HG03045 (cell line): ENCODE data around the gene ITPR3.

Experiments
- ATAC-seq: cut with Tn5 transposase; IDR thresholded peaks from one replicate; pipeline ENCODE4 v1.9.1; 2021; ENCODE audit warnings: mild to moderate bottlenecking, moderate library complexity; ENCODE audit not compliant: unreplicated experiment

ITPR3 gene

GRCh38 chr6:33620856-33621710 lies at the start of gene ITPR3:
Gene ITPR3, plus strand, starts transcription at chr6:33621322. Its CDS starts 281 bp downstream, at chr6:33621603.
- ATAC-seq, result peak; percentile 73

DNA sequence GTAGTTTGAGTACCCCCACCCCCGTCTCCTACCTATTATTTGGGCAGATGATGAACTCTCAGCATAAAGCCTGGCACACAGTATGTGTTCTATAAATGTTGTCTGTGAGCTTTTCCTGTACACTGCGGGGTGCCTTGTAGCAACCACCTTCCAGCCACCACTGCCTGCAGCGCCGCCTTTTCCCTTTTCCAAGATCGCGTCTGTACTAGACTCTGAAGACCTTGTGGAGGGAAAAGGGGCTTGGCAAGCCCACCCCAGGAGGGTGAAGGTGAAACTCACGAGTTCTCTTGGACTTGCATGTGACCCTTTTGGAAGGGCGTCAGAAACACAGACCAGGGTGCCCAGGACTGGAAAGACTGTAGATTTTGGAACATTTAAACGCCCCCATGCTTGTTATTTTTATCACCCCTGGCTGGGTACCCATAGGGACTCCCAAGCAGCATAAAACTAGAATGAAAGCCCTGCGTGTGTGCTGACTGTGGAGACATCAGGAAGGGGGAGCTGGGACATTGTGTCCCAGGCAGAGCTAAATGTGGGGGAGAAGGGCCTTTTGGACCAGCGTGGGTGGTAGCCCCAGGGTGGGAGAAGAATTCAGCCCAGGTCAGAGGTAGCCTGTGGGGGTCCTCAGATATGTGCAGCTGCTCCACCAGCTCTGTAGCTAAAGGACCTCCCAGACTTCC lies 49.3 kb upstream of the ITPR3 start:
- peak; percentile 1 for ATAC-seq

- no peak for ATAC-seq
These were observed 45.9 kb upstream of the ITPR3 start for GRCh38 chr6:33575211-33575610.

- ATAC-seq, result no peak
These were observed 44.5 kb upstream of the ITPR3 start for GRCh38 chr6:33576668-33577067.

GRCh38 chr6:33577106-33577535 lies 44.0 kb upstream of the ITPR3 start:
- ATAC-seq, result no peak

GRCh38 chr6:33577718-33578117 lies 43.4 kb upstream of the ITPR3 start:
- no peak for ATAC-seq

DNA sequence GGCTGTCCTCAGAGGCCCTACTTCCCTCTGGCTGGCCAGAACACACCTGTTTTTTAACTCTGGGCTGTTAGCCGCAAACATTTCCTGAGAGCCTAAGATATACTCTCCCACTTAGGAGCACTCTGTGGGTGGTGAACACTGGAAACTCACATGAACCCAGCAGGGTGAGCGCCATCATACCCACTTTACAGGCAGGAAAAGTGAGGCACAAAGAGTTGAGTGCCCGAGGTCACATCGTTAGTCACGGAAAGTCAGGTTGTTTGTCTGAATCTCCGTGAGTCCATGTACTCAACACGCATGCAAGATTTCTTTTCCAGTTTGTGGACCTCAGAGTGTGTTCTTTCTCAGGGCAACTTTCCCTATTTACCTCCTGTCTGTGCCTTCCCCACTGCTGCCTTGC lies 43.0 kb upstream of the ITPR3 start:
- ATAC-seq, result no peak

GRCh38 chr6:33578588-33579011 lies 42.5 kb upstream of the ITPR3 start:
- ATAC-seq, result no peak

DNA sequence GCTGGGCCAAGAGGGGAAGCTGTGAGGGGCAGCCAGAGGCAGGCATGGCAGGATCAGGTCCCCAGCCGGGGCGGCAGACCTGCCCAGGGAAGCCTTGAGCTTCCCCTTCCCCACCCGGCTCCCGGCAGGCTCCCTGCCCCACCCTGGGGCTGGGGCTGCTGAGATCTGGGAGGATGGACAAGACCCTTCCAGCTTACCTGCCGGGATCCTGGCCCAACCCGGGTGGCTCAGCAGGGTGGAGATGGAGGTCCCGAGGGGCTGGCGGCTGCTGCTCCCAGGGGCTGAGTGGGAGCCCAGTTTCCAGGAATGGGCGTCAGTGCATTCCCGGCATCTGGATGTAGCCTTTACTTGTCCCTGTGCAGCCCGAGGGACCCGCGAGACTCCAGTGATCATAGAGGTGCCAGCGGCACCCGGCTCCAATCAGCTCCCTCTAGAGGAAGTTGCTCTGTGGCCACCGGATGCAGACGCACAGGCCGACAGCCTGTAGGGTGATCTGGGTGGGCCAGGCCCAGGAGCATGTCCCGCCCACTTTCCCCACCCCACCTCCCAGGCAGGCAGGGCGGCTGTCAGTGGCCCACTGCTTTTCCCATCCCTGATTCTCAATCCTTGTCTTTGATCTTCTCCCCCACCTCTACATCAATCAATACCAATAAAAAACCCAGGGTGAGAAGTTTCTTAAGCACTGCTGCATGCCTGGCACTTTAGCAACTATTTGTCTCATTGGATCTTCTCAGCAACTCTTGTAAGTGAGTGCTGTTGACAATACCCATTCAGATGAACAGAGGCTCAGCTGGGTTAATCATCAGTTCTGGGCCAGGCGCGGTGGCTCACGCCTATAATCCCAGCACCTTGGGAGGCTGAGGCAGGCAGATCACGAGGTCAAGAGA lies 41.1 kb upstream of the ITPR3 start, which contains the start of gene BAK1:
Gene BAK1 (minus strand): TSS at position 449 of the 887 bp plus-strand sequence. CDS start 2,672 bp downstream, outside the sequence.
- peak; percentile 88 for ATAC-seq

DNA sequence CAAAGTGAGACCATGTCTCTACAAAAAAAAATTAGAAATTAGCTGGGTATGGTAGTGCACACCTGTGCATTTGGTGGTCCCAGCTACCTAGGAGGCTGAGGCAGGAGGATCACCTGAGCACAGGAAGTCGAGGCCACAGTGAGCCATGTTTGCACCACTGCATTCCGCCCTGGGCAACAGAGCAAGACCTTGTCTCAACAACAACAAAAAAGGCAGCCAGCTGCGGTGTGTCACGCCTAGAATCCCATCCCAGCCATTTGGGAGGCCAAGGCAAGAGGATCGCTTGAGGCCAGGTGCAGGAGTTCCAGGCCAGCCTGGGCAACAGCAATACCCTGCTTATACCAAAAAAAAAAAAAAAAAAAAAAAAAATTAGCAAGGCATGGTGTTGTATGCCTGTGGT lies 39.9 kb upstream of the ITPR3 start:
- ATAC-seq, result no peak

DNA sequence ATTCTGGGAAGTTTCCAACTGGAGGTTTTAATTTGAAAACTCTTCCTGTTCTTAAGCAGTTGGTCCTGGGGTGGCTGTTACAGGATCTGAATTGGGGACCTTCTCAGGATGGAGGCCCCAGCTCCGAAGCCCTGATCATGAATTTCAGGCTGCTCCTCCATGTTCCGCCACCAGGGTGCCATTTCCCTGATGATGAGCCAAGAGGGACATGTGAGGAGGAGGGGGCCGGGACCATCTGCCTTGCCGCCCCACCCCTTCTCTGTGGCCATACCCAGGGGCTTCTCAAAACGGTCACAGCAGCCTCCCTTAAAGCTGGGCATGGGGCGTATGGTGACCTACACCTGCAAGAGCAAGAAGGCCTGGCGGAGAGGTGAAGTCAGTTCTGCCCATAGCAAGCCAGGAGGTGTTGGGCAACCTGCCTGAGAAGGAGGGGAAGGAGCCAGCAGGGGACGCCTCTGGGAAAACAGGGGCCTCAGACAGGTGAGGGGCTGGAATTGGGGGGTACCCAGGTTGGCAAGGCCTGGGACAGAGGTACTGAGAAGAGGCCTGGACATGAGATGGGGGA lies 37.4 kb upstream of the ITPR3 start:
- ATAC-seq, result no peak

GRCh38 chr6:33584700-33585402 lies 36.3 kb upstream of the ITPR3 start:
- ATAC-seq, result no peak

DNA sequence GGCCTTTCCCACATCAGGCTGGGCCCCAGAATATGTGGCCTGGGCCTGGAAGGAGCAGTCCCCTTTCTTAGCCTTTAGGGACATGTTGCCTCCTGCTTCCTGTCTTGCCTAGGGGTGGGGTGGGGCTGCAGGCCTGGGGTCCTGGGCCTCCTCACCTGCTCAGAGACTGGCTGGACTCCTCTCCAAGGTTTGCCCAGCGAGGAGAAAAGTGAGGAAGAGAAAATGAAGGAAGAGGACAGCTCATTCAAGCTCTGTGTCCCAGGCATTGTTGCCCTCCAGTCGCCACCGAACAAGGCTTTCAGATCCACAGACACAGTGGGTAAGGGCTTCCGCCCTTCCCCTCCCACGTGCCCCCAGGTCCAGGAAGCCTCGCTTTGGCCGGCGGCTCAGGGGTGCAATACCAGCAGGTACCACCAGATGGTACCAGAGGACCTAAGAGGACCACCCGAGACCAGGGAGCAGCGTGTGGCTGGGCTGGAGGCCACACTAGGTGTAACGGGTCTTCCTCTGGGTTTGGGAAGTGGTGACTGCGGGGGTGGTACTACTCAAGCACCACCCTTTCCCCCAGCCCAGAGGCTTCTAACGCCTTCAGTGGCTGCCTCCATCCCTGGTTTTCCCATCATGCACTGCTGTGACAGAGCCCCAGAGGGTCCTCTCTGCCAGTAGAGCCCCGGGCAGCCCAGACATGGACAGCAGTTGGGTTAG lies 35.6 kb upstream of the ITPR3 start:
- ATAC-seq, result peak; percentile 68

DNA sequence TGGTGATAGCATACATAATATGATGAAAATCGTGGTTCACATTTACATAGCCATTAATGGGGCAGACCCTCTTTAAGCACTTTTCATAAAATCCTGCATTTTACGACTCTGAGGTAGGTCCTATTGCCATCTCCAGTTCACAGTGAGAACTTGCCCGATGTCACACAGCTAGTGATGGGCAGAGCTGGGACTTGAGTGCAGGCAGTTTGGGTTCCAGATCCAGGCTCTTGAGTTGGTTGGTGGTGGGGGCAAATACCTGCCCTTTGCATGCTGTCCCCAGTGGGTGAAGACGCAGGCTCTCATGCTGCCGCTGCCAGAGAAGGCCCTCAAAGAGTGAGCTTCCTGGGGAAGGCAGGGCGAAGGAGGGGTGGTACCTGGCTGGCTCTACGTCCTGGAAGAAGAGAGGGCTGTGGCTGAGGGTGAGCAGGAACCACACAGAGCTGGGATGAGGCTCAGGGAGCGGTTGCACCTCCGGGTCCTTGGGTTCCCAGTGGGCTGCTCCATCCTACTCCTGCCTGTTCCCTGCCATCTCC lies 34.9 kb upstream of the ITPR3 start:
- ATAC-seq, result no peak

DNA sequence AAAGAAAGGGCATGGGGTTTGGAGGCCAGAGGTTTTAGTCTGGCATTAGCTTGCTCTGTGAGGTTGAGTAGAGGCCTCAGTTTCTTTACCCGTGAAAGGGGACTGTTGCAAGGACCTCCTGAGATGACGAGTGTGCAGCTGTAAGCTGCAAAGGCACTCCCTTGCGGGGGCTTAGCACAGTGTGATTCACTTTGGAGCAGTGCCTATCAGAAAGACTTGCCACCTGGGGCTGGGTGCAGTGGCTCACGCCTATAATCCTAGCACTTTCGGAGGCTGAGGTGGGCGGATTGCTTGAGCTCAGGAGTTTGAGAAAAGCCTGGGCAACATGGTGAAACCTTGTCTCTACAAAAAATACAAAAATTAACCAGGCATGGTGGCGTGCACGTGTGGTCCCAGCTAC lies 33.6 kb upstream of the ITPR3 start:
- no peak for ATAC-seq

DNA sequence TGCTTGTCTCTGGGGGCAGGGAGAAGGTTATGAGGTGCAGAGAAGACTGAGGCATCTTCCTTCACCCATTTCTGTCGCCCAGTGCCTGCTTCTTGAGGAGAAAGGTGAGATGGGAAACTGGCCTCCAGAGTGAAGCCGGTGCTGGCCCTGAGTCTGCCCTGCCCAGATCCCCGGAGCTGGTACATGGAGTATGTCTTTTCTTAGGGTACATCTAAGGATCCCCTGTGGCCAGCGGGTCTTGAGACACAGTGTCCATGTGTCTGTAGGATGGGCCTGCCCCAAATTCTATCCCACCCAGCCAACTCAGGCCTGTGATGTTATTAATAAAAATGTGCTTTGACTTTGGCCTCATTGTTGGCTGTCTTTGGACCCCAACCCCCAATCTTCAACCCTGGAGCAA lies 32.2 kb upstream of the ITPR3 start:
- ATAC-seq, result no peak

DNA sequence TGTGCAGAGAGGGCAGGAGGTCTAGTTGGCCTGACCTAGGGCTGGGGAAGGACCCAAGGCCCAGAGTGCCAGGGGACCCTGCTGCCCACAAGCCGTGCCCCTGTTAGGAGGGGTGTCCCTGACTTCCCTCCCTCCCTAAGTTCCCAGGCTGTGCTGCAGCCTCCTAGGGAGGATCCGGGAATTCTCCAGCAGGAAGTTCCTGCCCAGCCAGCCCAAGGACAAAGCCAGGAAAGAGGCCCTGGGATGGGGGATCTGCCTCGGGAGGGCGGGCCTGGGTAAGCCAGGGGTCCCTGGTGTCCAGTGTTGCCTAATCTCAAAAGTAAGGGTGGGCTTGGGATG lies 31.8 kb upstream of the ITPR3 start:
- ATAC-seq, result no peak

GRCh38 chr6:33589731-33590530 lies 31.2 kb upstream of the ITPR3 start:
- ATAC-seq, result no peak
